NT2/D1 (cell line): Measurements from ENCODE around the gene ZNF394.

Experiments used
- SUZ12 ChIP-seq: IDR thresholded peaks from 2 replicates; pipeline ENCODE4 v1.6.1; 2011; ENCODE audit not compliant: insufficient read length, insufficient read depth; ENCODE audit errors: extremely low read depth
- YY1 ChIP-seq: IDR thresholded peaks from 2 replicates; pipeline ENCODE4 v1.6.1; 2011; ENCODE audit not compliant: insufficient read length, insufficient read depth
- ZNF274 ChIP-seq: IDR thresholded peaks from 2 replicates; pipeline ENCODE4 v1.6.1; 2011; ENCODE audit warnings: mild to moderate bottlenecking, low read depth, low read length

GRCh38 chr7:99473315-99473596 is 26.8 kb downstream of the ZNF394 start:
- TF ChIP-seq YY1: no peak
- no peak for TF ChIP-seq ZNF274
- TF ChIP-seq SUZ12: no peak
